ENCODE results near the gene CDK11B. TPM values are rescaled to one million over a fixed set of nuclear protein-coding genes. Genes with fewer than 3 reads are reported as not detected.

The CDK11B gene
- total RNA-seq, 1 donor from 2014 or later, result 23.6 TPM

DNA sequence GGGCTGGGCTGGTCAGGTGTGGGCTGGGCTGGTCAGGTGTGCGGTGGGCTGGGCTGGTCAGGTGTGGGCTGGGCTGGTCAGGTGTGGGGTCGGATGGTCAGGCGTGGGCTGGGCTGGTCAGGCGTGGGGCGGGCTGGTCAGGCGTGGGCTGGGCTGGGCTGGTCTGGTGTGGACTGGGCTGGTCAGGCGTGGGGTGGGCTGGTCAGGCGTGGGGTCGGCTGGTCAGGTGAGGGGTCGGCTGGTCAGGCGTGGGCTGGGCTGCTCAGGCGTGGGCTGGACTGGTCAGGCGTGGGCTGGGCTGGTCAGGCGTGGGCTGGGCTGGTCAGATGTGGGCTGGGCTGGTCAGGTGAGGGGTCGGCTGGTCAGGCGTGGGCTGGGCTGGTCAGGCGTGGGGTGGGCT, 53.1 kb downstream of the CDK11B start:
- intact Hi-C loops (cut with DNase I), result no loop called here
- peak; percentile 7 for DNase-seq
- no peak for ATAC-seq (ENCODE audit: poor library complexity)

DNA sequence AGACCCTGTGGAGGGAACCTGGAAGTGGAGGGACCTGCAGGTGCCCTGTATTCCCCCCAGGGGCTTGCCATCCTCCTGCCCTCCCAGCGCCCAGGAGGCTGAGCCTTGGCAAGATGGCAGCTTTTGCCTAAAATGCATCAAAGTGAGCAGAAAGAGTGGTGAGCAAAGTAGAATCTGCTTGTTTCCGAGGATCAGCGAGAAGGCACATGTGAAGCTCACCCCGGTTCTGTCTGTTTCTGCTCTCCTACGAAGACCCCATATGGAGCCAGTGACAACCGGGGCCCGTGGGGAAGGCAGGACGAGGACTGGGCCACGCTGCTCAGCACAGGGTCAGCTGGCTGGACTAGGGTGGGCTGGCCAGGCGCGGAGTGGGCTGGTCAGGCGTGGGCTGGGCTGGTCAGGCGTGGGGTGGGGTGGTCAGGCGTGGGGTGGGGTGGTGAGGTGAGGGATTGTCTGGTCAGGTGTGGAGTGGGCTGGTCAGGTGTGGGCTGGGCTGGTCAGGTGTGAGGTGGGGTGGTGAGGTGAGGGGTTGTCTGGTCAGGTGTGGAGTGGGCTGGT, 53.7 kb downstream of the CDK11B start:
- ATAC-seq (ENCODE audit: poor library complexity), result no peak
- intact Hi-C loops (cut with DNase I), result no loop called here
- DNase-seq, result peak; percentile 13

DNA sequence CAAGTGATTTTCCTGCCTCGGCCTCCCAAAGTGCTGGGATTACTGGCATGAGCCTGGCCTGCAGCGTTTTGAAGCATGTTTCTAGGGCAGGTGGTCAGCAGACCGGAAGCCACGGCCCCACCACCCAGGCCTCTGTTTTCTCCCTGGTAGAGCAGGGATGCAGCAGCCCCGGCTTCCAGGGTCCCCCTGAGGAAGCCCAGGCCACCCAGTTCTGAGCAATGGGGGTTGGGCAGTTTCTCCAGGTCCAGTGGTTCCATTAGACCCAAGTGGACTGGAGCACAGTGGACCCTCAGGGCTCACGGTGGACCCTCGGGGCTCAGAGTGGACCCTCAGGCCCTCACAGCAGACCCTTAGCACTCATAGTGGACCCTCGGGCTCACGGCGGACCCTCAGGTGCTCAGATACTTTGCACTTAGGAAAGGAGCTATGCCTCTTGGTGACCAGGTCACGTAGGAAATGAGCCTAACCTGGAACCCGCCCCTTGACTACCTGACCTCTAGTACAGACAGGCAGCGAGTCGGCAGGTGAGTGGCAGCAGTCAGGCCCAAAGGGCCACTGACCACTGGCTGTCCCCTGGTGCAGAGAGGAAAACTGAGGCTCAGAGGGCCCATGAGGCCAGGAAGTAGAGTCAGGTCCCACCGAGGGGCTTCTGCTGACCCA, 54.3 kb downstream of the CDK11B start:
- no peak for ATAC-seq (ENCODE audit: poor library complexity)
- intact Hi-C loops (cut with DNase I), result no loop called here

DNA sequence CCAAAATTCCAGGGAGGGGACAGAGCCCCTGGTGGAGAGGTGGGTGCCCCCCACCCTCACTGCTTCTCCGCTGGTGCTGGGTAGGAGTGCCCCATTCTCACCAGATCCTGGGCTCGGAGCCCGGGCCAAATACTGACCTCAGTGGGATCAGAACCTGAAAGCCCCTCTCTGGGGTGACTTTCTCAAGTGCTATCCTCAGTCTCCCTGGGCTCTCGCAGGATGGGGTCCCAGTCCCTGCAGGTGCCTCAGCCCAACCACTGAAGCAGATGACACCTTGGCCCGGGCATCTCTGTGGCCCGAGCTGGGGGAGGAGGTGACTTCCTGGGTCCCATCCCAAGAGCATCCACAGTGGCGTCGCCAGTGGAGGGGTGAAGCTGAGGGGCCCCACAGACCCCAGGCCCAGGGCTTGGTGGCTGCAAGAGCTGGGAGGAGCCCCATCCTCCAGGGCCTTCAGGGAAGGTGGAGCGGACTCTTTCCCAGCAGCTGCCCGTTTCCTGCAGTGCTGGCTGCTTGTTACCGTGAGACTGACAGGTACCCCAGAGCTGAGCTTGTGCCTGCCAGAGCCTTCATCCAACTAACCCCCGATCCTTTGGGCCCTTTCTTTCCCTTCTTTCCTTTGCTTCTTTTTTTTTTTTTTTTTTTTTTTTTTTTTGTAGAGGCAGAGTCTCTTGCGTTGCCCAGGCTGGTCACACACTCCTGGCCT, 55.0 kb downstream of the CDK11B start:
- intact Hi-C loops (cut with DNase I), result no loop called here
- no peak for DNase-seq
- ATAC-seq (ENCODE audit: poor library complexity), result no peak

More for the DNA sequence above, 54.3 kb downstream of the CDK11B start:
- DNase-seq, result no peak

DNA sequence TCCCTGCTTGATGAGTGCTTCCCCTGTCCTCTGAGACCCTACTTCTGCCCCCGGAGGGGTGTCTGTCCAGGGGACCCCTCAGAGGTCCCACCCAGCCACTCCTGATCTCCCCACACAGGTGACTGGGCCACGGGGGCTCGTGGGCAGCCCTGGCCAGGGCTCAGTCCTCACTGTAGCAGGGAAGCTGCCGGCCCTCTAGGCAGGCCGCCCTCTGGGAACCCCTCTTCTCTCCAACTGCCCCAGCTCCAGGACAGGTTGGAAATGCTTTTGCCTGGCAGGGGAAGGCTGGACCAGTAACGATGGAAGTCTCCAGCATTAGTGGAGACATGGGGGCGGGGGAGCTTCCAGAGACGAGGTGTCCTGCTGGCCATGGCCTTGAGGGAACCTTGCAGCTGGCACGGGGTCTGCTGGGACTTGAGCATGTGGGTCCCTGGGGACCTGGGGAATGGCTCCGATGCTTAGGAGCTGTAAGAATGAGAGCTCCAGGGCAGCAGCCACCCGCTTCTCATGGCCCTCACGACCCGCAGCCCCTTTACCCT, 55.8 kb downstream of the CDK11B start:
- no peak for ATAC-seq (ENCODE audit: poor library complexity)
- intact Hi-C loops (cut with DNase I), result no loop called here
- no peak for DNase-seq

DNA sequence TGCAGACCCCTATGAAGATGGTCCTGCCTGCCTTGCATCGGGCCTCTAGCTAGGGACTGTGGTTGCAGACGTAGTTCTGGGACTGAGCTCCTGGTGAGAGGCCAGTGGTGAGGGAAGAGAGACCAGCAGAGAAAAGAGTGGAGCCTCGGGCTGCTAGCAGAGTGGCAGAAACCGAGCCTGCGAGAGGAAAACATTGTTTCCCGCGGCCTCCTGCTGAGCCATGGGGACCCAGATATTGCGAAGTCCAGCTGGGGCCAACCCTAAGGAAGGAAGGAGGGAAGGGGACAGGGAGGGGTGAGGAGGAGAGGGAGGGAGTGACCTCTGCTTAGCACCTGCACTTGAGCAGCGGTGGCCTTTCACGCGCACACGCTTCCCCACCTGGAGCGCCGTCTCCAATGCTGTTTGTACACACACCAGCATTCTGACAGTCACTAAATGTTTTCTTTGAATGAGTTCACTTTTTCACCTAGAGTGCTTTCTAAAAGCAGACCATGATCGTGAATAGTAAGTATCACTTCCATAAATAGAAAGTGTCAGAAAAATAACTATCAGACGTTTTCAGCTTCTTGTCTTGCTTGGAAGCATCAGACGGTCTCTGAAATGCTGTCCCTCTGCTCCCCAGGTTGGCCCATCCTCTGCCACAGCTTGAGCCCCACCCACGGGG, 56.4 kb downstream of the CDK11B start:
- no peak for DNase-seq
- intact Hi-C loops (cut with DNase I), result no loop called here
- no peak for ATAC-seq (ENCODE audit: poor library complexity)

DNA sequence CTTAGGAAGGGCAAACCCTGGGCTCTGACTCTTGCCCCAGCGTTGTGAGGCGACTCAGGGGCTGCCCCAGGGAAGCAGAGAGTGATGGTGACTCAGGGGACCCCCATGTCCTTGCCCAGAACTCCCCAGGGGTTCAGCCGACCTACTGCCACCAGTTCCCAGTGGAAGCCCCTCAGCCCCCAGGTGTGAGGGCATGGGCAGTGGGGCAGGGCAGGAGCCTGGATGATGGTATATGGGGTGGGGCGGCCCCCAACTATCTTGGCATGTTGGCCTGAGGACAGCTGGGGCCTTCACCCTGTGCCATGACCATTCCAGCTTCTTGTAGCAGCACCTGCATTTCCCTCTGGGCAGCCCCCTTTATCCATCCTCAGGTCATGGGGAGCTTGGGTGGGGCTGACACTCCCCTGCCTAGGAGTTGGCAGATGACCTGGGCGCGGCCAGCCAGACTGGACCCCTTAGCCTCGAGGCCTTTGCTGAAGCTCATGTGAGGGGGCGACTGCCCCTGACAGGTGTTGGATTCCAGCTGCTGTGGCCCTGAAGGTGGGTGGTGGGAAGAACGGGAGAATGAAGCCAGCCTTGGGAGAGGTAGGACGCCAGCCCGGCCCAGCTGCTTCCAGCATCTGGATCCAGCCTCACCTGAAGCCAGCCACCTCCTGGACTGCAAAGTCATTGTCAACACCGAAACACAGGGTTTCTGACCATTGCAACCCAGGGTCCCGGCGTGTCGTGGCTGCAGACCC, 57.1 kb downstream of the CDK11B start:
- DNase-seq (peak; percentile 31), ATAC-seq (ENCODE audit: poor library complexity) (no peak)
- intact Hi-C loops (cut with DNase I), result no loop called here

DNA sequence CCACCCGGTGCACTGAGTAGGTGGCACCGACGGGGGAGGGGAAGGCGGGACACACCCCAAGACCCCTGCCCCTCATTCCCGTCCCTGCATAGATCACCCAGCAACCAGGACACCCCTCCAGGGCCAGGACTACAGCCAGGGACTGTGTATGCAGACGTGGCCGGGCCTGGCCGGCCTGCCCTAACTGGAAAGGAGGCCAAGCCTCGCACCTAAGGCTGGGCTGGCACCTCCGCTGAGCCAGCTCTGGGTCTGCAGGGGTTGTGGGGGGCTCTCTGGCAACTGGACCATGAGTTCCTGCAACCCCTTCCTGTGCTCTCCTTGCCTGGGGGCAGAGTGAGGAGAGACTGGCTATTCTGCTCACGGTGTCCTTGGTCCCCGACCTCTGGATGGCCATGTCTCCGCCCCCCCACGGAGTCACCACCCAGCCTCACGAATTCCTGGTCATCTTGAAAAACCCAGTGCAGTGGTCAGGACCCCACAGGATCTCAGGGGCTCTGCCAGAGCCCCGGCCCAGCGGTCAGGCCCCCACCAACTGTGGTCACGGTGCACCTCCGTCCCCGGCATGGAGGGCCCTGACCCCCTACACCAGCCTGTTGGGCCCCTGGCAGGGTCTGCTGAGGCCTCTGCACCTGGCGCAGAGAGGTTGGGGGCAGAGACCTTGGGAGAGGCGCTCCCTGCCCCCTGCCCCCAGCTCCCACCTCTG, 57.8 kb downstream of the CDK11B start:
- peak; percentile 34 for DNase-seq
- intact Hi-C loops (cut with DNase I), result no loop called here
- no peak for ATAC-seq (ENCODE audit: poor library complexity)

DNA sequence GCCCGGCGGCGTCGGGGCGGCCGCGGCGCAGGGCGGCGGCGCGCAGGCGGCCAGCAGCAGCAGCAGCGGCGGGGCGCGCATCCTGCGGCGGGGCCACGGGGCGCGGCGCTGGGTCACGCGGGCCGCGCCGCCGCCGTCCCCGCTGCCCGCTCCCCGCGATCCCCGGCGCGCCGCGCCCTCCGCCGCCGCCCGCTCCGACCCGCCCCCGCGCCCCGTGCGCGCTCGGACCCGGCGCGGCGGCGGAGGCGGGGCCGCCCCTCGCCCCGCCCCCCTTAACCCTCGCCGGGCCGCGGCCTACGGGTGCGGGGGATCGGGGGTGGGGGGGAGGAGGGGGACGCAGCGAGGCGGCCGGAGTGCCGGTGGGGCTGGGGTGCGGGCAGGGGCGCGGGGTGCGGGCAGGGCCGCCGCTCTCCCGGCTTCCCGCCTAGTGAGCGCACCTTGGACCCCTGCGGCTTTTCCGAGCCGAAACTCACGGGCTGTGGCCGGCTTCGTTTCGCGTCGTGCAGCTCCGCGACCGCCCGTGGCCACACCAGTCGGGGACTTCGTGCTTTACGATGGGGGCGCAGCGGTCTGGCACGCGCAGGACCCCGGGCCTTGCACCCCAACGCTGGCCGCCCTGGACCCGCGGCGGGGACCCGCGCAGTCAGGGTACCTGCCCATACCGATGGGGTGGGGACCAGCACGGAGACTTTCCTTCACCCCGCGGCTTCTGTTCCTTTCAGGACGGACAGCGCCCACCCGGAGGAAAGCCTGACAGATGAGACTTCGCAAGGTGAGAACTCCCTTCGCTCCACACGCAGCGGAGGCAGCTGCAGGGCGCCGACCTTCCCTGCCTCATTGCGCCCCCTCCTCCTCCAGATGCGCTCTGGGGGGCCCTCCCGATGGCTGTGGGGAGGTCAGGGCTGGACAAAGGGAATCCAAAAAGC, 58.6 kb downstream of the CDK11B start, which contains the start of gene FNDC10:
TSS of gene FNDC10 (minus strand) at position 201 of the 926 bp plus-strand sequence. CDS start at position 81, 120 bp downstream.
- DNase-seq (peak; percentile 43), ATAC-seq (ENCODE audit: poor library complexity) (no peak)
- intact Hi-C loops (cut with DNase I), result no loop called here

DNA sequence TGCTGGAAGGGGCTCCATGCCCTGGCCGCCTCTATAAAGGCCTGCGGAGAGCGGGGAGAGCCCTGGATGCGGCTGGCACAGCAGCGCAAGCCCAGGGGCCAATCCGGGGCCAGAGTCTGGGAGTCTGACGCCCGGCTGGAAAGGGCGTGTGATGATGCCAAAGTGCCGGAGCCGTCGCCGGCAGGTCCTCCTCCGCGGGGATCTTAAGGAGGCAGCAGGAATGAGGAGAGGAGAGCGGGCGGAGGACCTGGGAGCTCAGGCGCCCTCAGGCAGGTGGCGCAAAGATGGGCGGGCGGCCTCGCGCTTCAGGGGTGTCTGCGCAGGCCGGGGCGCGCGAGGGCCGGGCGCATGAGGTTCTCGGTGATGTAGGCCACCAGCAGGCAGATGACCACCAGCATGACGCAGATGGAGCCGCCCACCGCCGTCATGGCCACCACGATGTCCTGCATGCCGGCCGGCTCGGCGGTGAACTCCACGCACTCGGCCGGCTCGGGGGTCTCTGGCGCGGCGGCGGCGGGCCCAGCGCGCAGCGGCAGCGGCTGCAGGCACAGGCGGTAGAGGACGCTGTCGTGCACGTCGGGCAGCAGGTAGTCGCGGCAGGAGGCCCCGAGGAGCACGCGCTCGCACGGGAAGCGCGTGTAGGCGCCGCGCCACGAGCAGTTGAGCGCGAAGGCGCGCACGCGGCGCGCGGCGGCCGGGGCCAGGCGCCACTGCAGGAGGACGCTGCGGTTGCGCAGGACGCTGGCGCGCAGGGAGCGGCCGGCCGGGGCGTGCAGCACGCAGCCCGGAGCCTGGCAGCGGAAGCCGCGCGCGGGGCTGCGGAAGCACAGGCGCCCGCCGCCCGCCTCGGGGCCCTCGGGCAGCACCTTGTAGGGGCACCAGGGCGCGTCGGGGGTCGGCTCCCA, 59.5 kb downstream of the CDK11B start:
- DNase-seq (peak; percentile 44), ATAC-seq (ENCODE audit: poor library complexity) (peak; percentile 9)
- intact Hi-C loops (cut with DNase I), result no loop called here

DNA sequence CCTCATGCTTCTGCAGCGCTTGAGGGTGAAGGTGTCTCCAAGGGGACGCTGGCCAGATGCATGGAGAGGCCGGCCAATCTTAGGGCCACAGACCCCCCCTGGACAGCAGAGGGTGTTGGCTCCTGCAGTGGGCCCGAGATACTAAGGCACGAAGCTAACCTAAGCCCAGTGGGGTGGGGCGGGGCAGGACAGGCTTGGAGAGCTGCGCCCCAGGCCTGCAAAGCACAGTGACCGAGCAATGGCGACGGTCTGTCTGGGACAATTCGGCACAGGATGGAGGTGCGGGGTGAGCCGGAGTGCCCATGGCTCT, 60.1 kb downstream of the CDK11B start:
- DNase-seq (peak; percentile 38), ATAC-seq (ENCODE audit: poor library complexity) (no peak)
- intact Hi-C loops (cut with DNase I), result no loop called here

DNA sequence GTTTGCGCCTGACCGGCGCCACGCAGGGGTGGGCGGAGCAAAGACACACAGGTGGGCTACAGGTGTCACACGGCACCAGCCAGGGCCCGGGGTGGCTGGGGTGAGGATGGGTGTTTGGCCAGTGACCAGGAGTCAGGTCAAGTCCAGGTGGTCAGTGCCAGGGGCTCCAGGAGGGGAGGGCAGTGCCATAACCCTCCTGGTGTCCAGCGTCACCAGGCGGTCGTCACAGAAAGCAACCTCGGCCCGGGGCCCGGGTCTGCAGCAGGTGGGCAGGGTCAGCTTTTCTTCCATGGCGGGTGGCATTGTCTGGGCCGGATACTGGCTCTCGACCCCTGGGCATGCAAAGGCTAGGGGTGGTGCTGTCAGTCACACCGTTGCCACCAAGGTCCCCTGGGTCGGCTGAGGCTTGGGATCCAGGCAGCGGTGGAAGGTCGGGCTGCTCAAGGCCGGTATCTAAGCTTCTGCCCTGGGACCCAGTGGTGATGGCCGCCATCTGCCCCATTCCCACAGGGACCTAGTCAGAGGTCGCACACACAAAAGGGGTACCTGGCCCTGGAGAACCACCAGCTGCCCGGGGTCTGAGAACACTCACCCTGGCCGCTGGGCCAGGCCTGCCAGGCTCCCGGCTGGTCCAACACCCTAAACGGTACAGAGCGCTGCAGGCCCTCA, 60.6 kb downstream of the CDK11B start:
- ATAC-seq (ENCODE audit: poor library complexity) (no peak), DNase-seq (peak; percentile 26)
- intact Hi-C loops (cut with DNase I), result no loop called here

DNA sequence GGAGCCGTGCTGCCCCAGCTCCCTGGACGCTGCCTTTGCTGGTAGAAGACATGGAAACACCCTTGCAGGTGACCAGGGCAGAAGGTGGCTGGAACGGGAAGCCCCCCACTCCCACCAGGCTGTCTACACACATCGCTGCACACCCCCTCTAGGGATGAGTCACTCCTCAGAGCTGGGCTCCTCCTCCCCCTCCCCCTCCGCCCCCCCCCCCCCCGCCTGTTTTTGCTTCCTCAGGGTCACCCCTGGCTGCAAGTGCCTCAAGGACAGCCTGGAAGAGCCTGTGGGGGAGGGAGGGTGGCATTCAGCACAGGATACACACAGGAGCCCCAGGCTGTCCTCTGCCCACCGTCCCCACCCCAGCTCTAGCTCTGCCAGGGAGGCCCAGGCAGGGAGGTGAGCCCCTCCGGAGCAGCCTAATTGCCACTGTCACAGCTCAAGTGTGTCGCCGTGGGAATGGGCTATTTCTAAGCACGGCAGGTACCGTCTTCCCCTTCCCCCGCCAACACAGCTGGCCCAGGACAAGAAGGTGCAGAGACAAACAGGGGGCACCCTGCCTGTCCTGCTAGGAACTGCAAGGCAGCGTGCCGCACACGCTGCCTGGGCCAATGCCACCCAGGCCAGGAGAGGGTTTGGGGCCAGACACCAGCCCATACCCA, 61.4 kb downstream of the CDK11B start:
- DNase-seq, result peak; percentile 39

DNA sequence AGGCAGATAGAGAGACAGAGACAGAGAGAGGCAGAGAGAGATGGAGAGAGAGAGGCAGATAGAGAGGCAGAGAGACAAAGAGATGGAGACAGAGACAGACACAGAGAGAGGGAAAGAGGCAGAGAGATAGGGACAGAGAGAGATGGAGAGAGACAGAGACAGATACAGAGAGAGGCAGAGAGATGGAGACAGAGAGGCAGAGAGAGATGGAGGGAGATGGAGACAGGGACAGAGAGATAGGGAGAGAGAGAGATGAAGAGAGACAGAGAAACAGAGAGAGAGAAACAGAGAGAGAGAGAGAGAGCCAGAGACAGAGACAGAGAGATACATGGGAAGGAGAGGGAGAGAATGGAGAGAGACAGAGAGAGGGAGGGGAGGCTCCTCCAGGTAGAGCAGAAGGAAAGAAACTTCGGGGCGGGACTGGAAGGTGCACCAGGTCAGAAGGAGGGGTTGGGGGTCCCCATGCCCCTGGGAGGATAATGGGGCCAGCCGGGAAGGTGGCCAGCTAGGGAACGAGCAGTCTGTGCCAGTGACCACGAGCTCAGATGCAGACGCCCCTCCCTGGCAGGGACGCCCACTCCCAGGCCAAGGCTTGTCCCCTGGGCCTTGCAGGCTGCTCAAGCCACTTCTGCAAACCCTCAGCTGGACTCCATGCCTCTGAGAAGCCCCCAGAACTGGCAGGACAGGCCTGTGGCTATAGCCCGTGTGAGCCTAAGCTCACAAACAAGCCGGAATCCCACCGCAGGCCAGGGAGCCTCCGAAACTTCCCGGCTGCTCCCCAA, 62.1 kb downstream of the CDK11B start:
- intact Hi-C loops (cut with DNase I), result no loop called here
- ATAC-seq (ENCODE audit: poor library complexity), result no peak
- no peak for DNase-seq

More for the DNA sequence above, 61.4 kb downstream of the CDK11B start:
- intact Hi-C loops (cut with DNase I), result no loop called here
- peak; percentile 54 for ATAC-seq (ENCODE audit: poor library complexity)

Measured in Right ventricle myocardium superior (tissue), 1 donor.